NCI-H524 treated with DMSO at 0.1 percent for 48 hours (cell line): Measurements from ENCODE around the gene ATPAF1.
"Not testable (repeated sequence)": the region's sequence is repeated elsewhere in the genome, so short reads cannot be mapped to it uniquely, and the experiment has no call there.

Experiments
- DNase-seq: peaks from one replicate; lab custom pipeline; 2025; lab: John Stamatoyannopoulos, UW

ATPAF1 gene

GRCh38 chr1:46667782-46668760, at the start of gene ATPAF1:
Gene ATPAF1, minus strand, starts transcription at chr1:46668364. Its CDS starts 42 bp downstream, at chr1:46668322.
- no peak for DNase-seq

- DNase-seq, result no peak
These were observed 49.5 kb upstream of the ATPAF1 start for GRCh38 chr1:46717654-46718053.

DNA sequence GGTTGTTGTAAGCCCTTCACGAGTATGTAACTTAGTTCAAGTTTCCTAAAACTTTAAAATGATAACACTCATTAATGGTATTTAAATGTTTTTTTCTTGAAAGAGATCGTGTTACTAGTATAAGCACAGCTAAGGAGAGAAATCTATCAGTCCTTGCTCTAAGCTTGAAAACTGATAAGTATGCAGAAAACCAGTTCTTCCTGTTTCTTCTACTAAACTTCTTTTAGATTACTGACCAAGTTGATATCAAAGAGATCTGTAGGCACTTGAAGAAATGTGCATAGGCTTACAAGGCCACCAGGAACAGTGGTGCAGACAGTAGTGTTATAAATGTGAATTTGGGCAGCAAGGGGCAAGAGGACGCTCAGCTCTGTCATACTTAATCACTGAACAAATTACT, 46.8 kb upstream of the ATPAF1 start:
- no peak for DNase-seq

- DNase-seq, result no peak
These were observed 40.0 kb upstream of the ATPAF1 start for GRCh38 chr1:46708121-46708520.

DNA sequence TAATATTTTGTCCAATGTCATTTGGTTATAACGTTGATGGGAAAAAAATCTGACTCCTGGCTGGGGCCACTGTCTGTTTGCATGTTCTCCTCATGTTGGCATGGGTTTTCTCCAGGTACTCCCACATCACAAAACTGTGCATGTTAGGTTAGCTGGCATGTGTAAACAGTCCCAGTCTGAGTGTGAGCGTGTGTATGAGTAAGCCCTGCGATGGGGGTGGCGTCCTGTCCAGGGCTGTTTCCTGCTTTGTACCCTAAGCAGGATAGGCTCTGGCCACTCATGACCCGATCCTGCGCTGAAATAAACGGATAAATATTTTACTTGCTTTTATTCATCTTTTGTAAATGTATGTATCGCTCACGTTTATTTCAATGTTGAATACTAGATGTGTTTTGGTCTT, 37.2 kb upstream of the ATPAF1 start:
- DNase-seq, result no peak

- no peak for DNase-seq
These were observed 35.9 kb upstream of the ATPAF1 start for GRCh38 chr1:46703927-46704641.

GRCh38 chr1:46699666-46700065, 31.5 kb upstream of the ATPAF1 start:
- no peak for DNase-seq

DNA sequence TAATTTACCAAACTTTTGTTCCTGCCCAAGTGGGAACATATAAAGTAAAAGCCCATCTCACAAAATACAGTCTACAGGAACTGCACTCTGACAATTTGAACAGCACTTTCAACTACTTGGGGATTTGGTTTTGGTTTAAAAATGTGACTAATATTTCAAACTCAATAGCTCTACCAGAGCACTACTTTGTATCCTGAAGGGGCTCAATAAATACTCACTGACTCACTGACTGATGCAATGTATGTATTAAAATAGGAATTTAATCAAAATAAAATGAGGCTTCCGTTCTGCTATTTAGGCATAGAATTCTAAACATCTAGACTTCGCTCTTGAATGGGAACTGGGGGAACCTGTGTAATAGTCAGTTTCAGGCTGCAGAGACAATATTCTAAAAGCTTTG, 28.9 kb upstream of the ATPAF1 start:
- no peak for DNase-seq

- DNase-seq, result not testable (repeated sequence)
These were observed 26.5 kb upstream of the ATPAF1 start for GRCh38 chr1:46694676-46695075.

- DNase-seq, result peak; percentile 35
These were observed 24.9 kb upstream of the ATPAF1 start for GRCh38 chr1:46692811-46693770.

- no peak for DNase-seq
These were observed 24.0 kb upstream of the ATPAF1 start for GRCh38 chr1:46691997-46692790.

DNA sequence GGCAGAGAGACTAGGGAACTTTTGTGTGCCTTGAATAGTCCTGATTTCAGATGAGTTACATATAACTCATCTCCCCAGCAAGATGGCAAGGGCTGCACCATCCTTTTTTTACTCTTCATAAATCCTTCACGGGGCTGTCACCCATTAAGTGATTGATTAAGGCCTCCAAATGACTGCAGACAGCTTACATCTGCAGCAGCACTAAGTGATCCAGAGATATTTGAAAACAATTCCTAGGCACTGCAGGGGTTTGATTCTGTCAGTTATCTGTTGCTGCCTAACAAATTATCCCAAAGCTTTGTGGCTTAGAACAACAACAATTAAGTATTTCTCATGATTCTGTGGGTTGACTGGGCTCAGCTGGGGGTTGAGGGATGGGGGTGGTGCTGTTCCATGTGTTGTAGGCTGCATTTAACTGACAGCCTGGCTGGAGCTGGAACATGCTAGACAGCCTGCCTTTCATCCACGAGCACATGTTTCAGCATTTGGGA, 22.8 kb upstream of the ATPAF1 start:
- DNase-seq, result no peak

GRCh38 chr1:46689897-46690296, 21.7 kb upstream of the ATPAF1 start:
- DNase-seq, result no peak

GRCh38 chr1:46689356-46689755, 21.2 kb upstream of the ATPAF1 start:
- DNase-seq, result no peak

DNA sequence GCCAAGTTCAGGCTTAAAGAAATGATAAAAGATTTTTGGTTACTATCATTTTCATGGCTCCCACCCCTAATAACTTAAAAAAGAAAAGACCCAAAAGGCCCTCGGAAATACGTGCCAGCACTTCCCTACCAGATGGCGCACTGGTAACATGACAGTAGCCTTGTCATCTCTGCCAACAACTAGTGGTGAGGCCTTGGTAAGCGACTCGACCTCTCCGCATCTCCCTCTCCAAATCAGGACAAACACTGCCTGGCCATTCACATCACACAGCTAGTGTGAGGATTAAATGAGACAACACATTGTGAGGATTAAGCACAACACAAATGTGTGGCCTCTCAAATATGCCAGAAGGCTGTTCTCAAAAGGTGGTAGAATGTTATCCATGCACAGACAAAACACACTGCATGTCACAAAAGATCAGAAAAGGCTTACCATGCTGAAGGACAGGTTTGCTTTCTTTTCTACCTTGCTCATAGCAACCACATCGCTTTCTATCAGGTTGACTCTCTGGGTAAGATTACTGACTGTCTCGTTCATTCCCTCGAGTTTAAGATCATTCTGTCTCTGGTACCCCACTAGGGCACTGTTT, 19.9 kb upstream of the ATPAF1 start:
- DNase-seq, result no peak

GRCh38 chr1:46687093-46687659, 19.0 kb upstream of the ATPAF1 start:
- no peak for DNase-seq

GRCh38 chr1:46686255-46686654, 18.1 kb upstream of the ATPAF1 start:
- no peak for DNase-seq

DNA sequence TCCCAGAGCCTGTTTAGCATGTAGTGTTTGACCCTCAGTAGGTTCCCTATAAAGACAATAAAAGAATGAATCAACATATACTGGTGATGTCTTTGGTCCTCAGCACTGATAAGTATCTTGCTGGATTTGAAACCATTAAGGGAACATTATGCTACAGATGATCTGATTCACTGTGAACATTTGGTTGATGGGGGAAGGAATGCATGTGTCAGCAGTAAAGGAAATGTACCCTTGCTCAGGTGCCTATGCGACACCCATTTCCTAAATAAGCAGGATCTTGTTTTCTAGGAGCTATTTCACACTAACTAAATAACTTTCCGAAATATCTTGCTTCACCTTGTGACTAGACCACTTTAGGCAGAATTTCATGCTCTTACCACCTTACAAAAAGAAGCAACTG, 16.5 kb upstream of the ATPAF1 start:
- no peak for DNase-seq

GRCh38 chr1:46682064-46682463, 13.9 kb upstream of the ATPAF1 start:
- no peak for DNase-seq
